KOPT-K1 (cell line): Measurements from ENCODE around the gene GNAZ.
"Not testable (repeated sequence)": the region's sequence is repeated elsewhere in the genome, so short reads cannot be mapped to it uniquely, and the experiment has no call there.

Experiments used
- H3K27ac ChIP-seq: fragments of 200-600 bp; sonication (generic); 2 replicates; pipeline ENCODE4 v1.5.1; 2016; ENCODE audit warnings: antibody characterized with exemption, mild to moderate bottlenecking, low read depth, low read length; ENCODE audit not compliant: poor library complexity, severe bottlenecking
- H3K36me3 ChIP-seq: fragments of 200-600 bp; sonication (generic); 2 replicates; pipeline ENCODE4 v1.5.1; 2017; ENCODE audit warnings: antibody characterized with exemption, mild to moderate bottlenecking, low read length, moderate library complexity; ENCODE audit not compliant: insufficient read depth
- H3K9me3 ChIP-seq: fragments of 200-600 bp; sonication (generic); 2 replicates; pipeline ENCODE4 v1.5.1; 2017; ENCODE audit warnings: antibody characterized with exemption, low read length, mild to moderate bottlenecking; ENCODE audit not compliant: insufficient read depth, poor library complexity, severe bottlenecking

Gene GNAZ

DNA sequence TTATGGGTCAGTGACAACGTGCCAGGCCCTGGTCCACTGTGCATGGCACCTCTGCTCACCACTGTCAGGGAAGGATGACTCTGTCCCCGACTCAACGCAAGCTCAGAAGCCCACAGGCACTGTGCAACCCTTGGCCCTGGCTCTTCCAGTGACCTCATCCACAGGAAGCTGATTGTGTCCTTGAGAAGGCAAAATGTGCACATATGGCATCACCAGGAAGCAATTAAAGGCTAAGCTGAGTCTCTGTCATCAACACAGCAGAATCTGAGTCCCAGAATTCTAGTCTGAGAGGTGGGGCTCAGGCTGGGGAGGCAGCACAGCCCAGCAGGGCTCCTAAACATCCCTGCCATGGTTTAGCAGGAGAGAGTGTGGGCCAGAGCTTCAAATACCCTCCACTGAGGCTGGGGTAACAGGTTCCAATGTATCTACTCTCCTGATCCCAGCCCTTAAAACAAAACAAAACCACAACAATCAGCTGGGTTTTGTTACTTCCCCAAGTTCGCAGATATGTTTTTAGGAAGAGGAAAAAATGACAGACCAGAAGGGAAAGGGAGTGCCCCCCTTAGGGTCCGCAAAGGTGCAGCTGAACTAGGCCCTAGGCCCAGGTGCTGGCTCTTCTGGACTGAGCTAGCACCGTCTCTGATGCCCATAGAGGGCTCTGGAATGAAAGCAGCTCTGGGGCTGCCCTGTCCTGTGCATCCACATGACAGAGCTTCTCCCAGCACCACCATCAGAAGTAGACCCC, 33.5 kb upstream of the GNAZ start:
- no peaks in the 10 kb centered on the region for H3K36me3 ChIP-seq
- H3K9me3 ChIP-seq = no peaks in the 10 kb centered on the region
- H3K27ac ChIP-seq = no peak overlapping the region

- Histone ChIP-seq H3K36me3 (no peaks in the 10 kb centered on the region), H3K27ac (no peak overlapping the region), H3K9me3 (no peaks in the 10 kb centered on the region)
Observed at GRCh38 chr22:23037429-23038333, 32.6 kb upstream of the GNAZ start.

- Histone ChIP-seq H3K27ac (no peak overlapping the region), H3K36me3 (no peaks in the 10 kb centered on the region), H3K9me3 (no peaks in the 10 kb centered on the region)
Observed at GRCh38 chr22:23038334-23038642, 32.0 kb upstream of the GNAZ start.

- Histone ChIP-seq H3K36me3 (no peaks in the 10 kb centered on the region), H3K9me3 (no peaks in the 10 kb centered on the region), H3K27ac (no peak overlapping the region)
Observed at GRCh38 chr22:23038902-23039301, 31.4 kb upstream of the GNAZ start.

GRCh38 chr22:23042179-23042578, 28.1 kb upstream of the GNAZ start:
- no peaks in the 10 kb centered on the region for H3K36me3 ChIP-seq
- H3K27ac ChIP-seq = no peak overlapping the region
- H3K9me3 ChIP-seq = peaks cover 12% of the 10 kb centered on the region

GRCh38 chr22:23044570-23044969, 25.7 kb upstream of the GNAZ start:
- Histone ChIP-seq H3K27ac (no peak overlapping the region), H3K9me3 (peaks cover 21% of the 10 kb centered on the region), H3K36me3 (no peaks in the 10 kb centered on the region)

DNA sequence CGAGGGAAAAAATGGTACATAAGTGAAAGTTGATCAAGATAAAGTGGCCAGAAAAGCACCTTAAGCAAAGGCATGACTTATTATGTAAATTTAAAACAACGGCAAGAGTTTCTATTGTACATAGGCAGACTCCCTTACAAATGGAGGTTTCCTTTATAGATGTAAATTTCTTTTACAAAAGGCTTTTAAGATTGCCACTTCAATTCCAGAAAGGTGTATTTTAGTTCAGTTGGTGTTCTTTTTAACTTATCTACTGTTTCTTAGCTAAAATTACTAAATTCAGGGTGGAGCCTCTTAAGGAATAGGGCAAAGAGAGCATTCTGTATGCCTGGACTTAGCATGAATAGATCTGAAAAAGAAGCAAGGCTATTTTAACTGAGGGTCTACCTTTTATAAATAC, 24.9 kb upstream of the GNAZ start:
- H3K9me3 ChIP-seq = peaks cover 21% of the 10 kb centered on the region
- no peak overlapping the region for H3K27ac ChIP-seq
- H3K36me3 ChIP-seq = no peaks in the 10 kb centered on the region

GRCh38 chr22:23047265-23047664, 23.1 kb upstream of the GNAZ start:
- Histone ChIP-seq H3K36me3 (no peaks in the 10 kb centered on the region), H3K9me3 (peaks cover 21% of the 10 kb centered on the region), H3K27ac (no peak overlapping the region)

DNA sequence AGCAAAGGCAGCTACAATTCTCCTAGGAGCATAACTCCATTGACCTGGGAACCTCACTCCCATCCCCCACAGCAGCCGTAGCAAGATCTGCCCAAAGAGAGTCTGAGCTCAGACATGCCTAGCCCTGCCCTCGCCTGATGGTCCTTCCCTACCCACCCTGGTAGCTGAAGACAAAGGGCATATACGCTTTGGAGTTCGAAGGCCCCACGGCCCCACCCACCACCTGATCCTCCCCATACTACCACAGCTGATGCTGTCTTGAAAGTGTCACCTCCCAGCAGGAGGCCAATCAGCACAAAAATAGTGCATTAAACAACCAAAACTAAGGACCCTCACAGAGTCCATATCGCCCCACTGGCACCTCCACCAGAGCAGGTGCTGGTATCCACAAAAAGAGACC, 22.6 kb upstream of the GNAZ start:
- Histone ChIP-seq H3K9me3 (peaks cover 21% of the 10 kb centered on the region), H3K36me3 (no peaks in the 10 kb centered on the region), H3K27ac (no peak overlapping the region)

DNA sequence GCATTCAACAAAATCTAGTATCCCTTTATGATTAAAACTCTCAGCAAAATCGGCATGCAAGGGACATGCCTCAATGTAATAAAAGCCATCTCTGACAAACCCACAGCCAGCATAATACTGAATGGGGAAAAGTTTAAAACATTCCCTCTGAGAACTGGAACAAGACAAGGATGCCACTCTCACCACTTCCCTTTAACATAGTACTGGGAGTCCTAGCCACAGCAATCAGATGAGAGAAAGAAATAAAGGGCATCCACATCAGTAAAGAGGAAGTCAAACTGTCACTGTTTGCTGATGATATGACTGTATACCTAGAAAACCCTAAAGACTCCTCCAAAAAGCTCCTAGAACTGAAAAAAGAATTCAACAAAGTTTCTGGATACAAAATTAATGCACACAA, 19.8 kb upstream of the GNAZ start:
- peaks cover 23% of the 10 kb centered on the region for H3K9me3 ChIP-seq
- H3K36me3 ChIP-seq, H3K27ac ChIP-seq: not testable (repeated sequence)

DNA sequence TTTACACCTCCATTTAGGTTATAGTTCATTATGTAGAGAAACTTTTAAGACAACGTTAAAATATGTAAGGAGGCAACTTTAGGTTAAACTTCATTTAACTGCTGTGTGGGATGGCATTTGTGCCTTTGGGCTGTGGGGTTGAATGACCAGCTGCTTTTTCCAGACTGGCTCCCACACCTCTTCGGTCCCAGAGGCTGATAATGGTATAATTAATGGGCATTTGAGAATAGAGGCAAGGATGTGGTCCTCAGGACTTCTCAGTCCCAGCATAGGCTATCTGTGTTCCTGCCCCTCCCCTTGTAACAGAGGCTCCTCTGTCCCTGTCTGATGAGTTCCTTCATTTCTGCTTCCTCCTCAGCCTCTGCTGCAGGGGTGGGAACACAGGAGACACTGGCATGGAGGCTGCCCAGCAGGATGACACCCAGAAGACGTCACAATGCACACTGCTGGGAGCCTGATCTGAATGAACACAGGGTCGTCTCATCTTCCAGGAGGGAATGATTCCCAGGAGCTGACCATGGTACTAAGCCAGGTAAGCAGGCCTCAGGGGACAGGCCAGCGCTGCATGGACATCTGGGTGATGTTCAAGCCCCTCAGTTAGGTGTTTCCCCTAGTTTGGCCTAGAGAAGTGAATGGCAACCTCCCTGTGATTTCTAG, 17.1 kb upstream of the GNAZ start:
- H3K27ac ChIP-seq = no peak overlapping the region
- peaks cover 17% of the 10 kb centered on the region for H3K9me3 ChIP-seq
- H3K36me3 ChIP-seq = no peaks in the 10 kb centered on the region

GRCh38 chr22:23053912-23054530, 16.3 kb upstream of the GNAZ start:
- H3K27ac ChIP-seq = no peak overlapping the region
- no peaks in the 10 kb centered on the region for H3K36me3 ChIP-seq
- peaks cover 17% of the 10 kb centered on the region for H3K9me3 ChIP-seq

- no peaks in the 10 kb centered on the region for H3K36me3 ChIP-seq
- H3K27ac ChIP-seq = no peak overlapping the region
- peaks cover 17% of the 10 kb centered on the region for H3K9me3 ChIP-seq
Observed at GRCh38 chr22:23054531-23055257, 15.6 kb upstream of the GNAZ start.

DNA sequence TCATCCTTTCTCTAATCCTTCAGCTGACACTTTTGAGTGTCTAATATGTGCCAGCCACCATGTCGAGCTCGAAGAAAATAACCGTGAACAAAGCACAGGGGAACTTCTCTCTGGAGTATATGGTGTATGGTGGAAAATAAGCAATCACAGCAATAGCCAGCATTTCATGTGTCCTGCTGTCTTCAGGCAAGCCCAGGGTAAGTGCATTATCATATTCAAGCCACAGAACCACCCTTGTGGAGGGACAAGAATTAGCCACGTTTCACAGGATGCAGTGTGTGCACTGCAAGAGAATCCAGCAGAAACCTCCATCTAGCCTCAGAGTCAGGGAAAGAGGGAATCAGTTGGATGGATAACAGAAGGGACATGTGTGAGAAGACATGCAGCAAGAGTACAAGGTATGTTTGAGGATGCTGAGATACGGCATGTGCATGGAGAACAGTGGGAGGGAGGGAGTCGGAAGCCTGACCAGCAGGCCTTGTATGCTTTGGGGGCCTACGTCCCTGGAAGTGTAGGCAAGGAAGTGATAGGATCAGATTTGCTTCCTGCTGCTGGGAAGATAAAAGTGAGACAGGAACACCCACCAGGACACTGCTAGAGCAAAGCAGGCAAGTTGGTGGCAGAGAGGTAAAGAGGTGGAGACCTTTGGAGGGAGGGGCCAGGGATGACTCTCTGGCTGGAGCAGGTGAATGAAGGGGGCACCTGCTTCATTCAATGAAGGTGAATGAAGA, 14.7 kb upstream of the GNAZ start:
- Histone ChIP-seq H3K9me3 (peaks cover 17% of the 10 kb centered on the region), H3K27ac (no peak overlapping the region), H3K36me3 (no peaks in the 10 kb centered on the region)
